ENCODE measurements around the gene UGT1A6. TPM values are rescaled to one million over a fixed set of nuclear protein-coding genes. Genes with fewer than 3 reads are reported as not detected.

Gene UGT1A6
- total RNA-seq, 2 donors from 2014 or later, result not detected

DNA sequence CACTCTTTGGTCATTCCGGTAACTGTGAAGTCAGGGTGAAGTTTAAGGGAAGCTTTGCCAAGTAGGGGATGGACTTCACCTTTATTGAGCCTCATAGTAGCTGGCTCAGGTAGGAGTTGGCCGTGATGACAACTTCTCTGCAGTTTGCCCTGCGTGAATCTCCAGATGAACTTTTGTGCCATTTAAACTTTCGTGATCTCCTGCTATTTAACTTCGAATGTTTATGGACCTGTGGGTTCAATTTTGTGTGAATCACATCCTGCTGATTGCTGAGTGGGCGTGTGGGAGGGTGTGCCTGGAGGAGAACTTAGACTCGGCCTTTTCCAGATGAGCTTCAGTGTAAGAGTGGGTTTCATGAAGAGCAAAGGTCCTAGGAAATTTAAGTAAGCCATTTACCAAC lies 71.6 kb downstream of the UGT1A6 start:
- Mint-ChIP-seq H3K4me3 (no peak overlapping the region), H3K4me1 (no peaks in the 10 kb centered on the region), H3K9me3 (no peaks in the 10 kb centered on the region), H3K27me3 (ENCODE audit: insufficient read depth) (peaks cover 5% of the 10 kb centered on the region), H3K36me3 (ENCODE audit: low read depth) (no peaks in the 10 kb centered on the region), H3K27ac (no peak overlapping the region)
- no peaks in the 10 kb centered on the region for H3K9me3 ChIP-seq (ENCODE audit: control insufficient read depth, low read length)
- no peak overlapping the region for H3K4me3 ChIP-seq (ENCODE audit: low read length)
- H3K27ac ChIP-seq (ENCODE audit: low read depth, low read length), result no peak overlapping the region
- DNase-seq, result no peak
- 89 to 95% methylated on average over 5 to 7 of the region's 7 CpGs for WGBS, 2 experiments (ENCODE audit: insufficient coverage in 1 of 2, insufficient read length in 1 of 2)
- no peak overlapping the region for H3K9ac ChIP-seq (ENCODE audit: extremely low read depth, low read length, poor library complexity, severe bottlenecking)
- no peaks in the 10 kb centered on the region for H3K36me3 ChIP-seq (ENCODE audit: control insufficient read depth, insufficient read depth, low read length)
- TF ChIP-seq, protein P1, sequence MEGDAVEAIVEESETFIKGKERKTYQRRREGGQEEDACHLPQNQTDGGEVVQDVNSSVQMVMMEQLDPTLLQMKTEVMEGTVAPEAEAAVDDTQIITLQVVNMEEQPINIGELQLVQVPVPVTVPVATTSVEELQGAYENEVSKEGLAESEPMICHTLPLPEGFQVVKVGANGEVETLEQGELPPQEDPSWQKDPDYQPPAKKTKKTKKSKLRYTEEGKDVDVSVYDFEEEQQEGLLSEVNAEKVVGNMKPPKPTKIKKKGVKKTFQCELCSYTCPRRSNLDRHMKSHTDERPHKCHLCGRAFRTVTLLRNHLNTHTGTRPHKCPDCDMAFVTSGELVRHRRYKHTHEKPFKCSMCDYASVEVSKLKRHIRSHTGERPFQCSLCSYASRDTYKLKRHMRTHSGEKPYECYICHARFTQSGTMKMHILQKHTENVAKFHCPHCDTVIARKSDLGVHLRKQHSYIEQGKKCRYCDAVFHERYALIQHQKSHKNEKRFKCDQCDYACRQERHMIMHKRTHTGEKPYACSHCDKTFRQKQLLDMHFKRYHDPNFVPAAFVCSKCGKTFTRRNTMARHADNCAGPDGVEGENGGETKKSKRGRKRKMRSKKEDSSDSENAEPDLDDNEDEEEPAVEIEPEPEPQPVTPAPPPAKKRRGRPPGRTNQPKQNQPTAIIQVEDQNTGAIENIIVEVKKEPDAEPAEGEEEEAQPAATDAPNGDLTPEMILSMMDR (conservative IDR thresholded peaks at IDR 0.05), result no peak
- H3K27me3 ChIP-seq (ENCODE audit: control insufficient read depth, insufficient read depth, low read length, poor library complexity, severe bottlenecking), result peaks cover 14% of the 10 kb centered on the region
- H3K4me1 ChIP-seq (ENCODE audit: control insufficient read depth, insufficient read depth, low read length), result no peaks in the 10 kb centered on the region

DNA sequence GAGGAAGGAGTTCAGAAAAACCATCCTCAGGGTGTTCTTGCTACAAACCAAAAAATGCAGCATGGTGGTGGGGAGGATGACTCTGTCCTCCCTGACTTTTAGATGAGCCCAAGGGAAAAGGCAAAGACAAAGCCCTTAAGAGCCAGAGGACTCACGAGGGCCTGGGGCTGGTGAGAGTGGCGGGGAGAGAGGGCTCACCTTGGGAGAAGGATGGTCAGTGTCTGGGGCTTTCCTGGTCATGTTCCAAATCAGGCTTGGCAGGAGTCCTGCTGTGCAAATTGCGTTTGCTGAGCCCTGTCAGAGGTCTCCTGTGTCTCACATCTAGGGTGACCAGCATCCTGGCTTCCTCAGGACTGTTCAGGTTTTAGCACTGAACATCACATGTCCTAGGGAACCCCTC lies 72.1 kb downstream of the UGT1A6 start:
- Histone ChIP-seq H3K27me3 (ENCODE audit: control insufficient read depth, insufficient read depth, low read length, poor library complexity, severe bottlenecking) (peaks cover 14% of the 10 kb centered on the region), H3K4me3 (ENCODE audit: low read length) (no peak overlapping the region), H3K9me3 (ENCODE audit: control insufficient read depth, low read length) (no peaks in the 10 kb centered on the region), H3K27ac (ENCODE audit: low read depth, low read length) (no peak overlapping the region), H3K9ac (ENCODE audit: extremely low read depth, low read length, poor library complexity, severe bottlenecking) (no peak overlapping the region), H3K4me1 (ENCODE audit: control insufficient read depth, insufficient read depth, low read length) (no peaks in the 10 kb centered on the region), H3K36me3 (ENCODE audit: control insufficient read depth, insufficient read depth, low read length) (no peaks in the 10 kb centered on the region)
- 67 to 84% methylated on average over 1 to 3 of the region's 3 CpGs for WGBS, 2 experiments (ENCODE audit: insufficient coverage in 1 of 2, insufficient read length in 1 of 2)
- no peak for DNase-seq
- H3K4me3 Mint-ChIP-seq, result no peak overlapping the region
- no peak overlapping the region for H3K27ac Mint-ChIP-seq
- H3K27me3 Mint-ChIP-seq (ENCODE audit: insufficient read depth), result peaks cover 5% of the 10 kb centered on the region
- H3K36me3 Mint-ChIP-seq (ENCODE audit: low read depth), result no peaks in the 10 kb centered on the region
- H3K9me3 Mint-ChIP-seq, result no peaks in the 10 kb centered on the region
- H3K4me1 Mint-ChIP-seq, result no peaks in the 10 kb centered on the region
- TF ChIP-seq, protein P1 (conservative IDR thresholded peaks at IDR 0.05), result no peak

DNA sequence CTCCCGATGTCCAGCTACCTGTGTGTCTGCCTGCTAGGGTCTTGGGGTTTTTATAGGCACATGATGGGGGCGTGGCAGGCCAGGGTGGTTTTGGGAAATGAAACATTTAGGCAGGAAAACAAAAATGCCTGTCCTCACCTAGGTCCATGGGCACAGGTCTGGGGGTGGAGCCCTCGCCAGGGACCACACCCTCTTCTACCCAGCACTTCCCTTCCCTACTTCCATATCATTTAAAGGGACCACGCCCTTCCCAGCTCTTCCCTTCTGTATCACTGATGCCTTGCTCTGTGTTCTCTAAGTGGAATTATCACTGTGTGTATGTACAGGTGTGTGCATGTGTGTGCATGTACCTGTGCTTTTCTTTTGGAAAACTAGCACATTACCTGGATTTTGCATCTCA lies 73.7 kb downstream of the UGT1A6 start:
- TF ChIP-seq, protein P1 (conservative IDR thresholded peaks at IDR 0.05), result no peak
- Histone ChIP-seq H3K4me3 (ENCODE audit: low read length) (no peak overlapping the region), H3K9me3 (ENCODE audit: control insufficient read depth, low read length) (no peaks in the 10 kb centered on the region), H3K27ac (ENCODE audit: low read depth, low read length) (no peak overlapping the region), H3K9ac (ENCODE audit: extremely low read depth, low read length, poor library complexity, severe bottlenecking) (no peak overlapping the region), H3K36me3 (ENCODE audit: control insufficient read depth, insufficient read depth, low read length) (no peaks in the 10 kb centered on the region), H3K27me3 (ENCODE audit: control insufficient read depth, insufficient read depth, low read length, poor library complexity, severe bottlenecking) (peaks cover 14% of the 10 kb centered on the region), H3K4me1 (ENCODE audit: control insufficient read depth, insufficient read depth, low read length) (no peaks in the 10 kb centered on the region)
- Mint-ChIP-seq H3K36me3 (ENCODE audit: low read depth) (no peaks in the 10 kb centered on the region), H3K9me3 (peaks cover 5% of the 10 kb centered on the region), H3K27ac (no peak overlapping the region), H3K4me3 (no peak overlapping the region), H3K4me1 (no peaks in the 10 kb centered on the region), H3K27me3 (ENCODE audit: insufficient read depth) (peaks cover 3% of the 10 kb centered on the region)
- DNase-seq, result no peak
- whole genome bisulfite sequencing, 2 experiments (ENCODE audit: insufficient coverage in 1 of 2, insufficient read length in 1 of 2), result 86 to 100% methylated on average over 1 to 4 of the region's 4 CpGs
